Osteoblast (primary cell): Measurements from ENCODE around the gene ZMYM4. TPM values are rescaled to one million over a fixed set of nuclear protein-coding genes. Genes with fewer than 3 reads are reported as not detected.
A peak's percentile ranks its signal among the peaks of the same experiment; 100 is the strongest.

Experiments used
- DNase-seq: peaks from one replicate; pipeline ENCODE4 v3.0.0; 2011; ENCODE audit warnings: low spot score, mixed read lengths; ENCODE audit not compliant: insufficient read length; ENCODE audit errors: missing footprints
- H2AFZ ChIP-seq: 2 replicates; pipeline ENCODE4 v1.6.0; 2011; ENCODE audit warnings: mild to moderate bottlenecking, low read length
- H3K27ac ChIP-seq: 2 replicates; pipeline ENCODE4 v1.5.1; 2011; ENCODE audit warnings: mild to moderate bottlenecking, low read depth, low read length, moderate library complexity
- H3K27me3 ChIP-seq: 2 replicates; pipeline ENCODE4 v1.6.0; 2012; ENCODE audit warnings: mild to moderate bottlenecking, control low read depth, inconsistent platforms, low read length, moderate library complexity; ENCODE audit not compliant: insufficient read depth
- H3K36me3 ChIP-seq: 2 replicates; pipeline ENCODE4 v1.5.1; 2011; ENCODE audit warnings: mild to moderate bottlenecking, low read length, control low read depth, moderate library complexity; ENCODE audit not compliant: insufficient read depth
- H3K4me1 ChIP-seq: 2 replicates; pipeline ENCODE4 v1.5.1; 2011; ENCODE audit warnings: mild to moderate bottlenecking, low read length, control low read depth, moderate library complexity; ENCODE audit not compliant: insufficient read depth
- H3K4me2 ChIP-seq: 2 replicates; pipeline ENCODE4 v1.6.0; 2011; ENCODE audit warnings: mild to moderate bottlenecking, low read length; ENCODE audit not compliant: insufficient read depth
- H3K4me3 ChIP-seq: fragments of 200-600 bp; sonication (generic); 3 replicates; pipeline ENCODE4 v1.5.1; 2012; ENCODE audit warnings: mild to moderate bottlenecking, low read length, inconsistent platforms; ENCODE audit not compliant: insufficient read depth
- H3K79me2 ChIP-seq: 2 replicates; pipeline ENCODE4 v1.6.0; 2012; ENCODE audit warnings: mild to moderate bottlenecking, low read length, control low read depth, inconsistent platforms; ENCODE audit not compliant: insufficient read depth
- H3K9me3 ChIP-seq: 2 replicates; pipeline ENCODE4 v1.5.1; 2011; ENCODE audit warnings: low read depth, low read length, control low read depth
- H4K20me1 ChIP-seq: 2 replicates; pipeline ENCODE4 v1.6.0; 2012; ENCODE audit warnings: mild to moderate bottlenecking, low read length, control low read depth; ENCODE audit not compliant: insufficient read depth
- CTCF ChIP-seq: IDR thresholded peaks from 2 replicates; pipeline ENCODE4 v1.5.1; 2011; ENCODE audit warnings: mild to moderate bottlenecking, low read depth, low read length, moderate library complexity; ENCODE audit errors: extremely low read depth
- total RNA-seq: library from RNA; depleted of rRNA; stranded (reverse); fragments of >200 nt; gene quantifications from 2 replicates; pipeline ENCODE4 v1.2.3, GENCODE V29; 2012

ZMYM4 gene
- total RNA-seq, 1 donor: 49.9 TPM

GRCh38 chr1:35259561-35259960, 8.9 kb upstream of the ZMYM4 start:
- H3K4me1 ChIP-seq: peaks cover under 1% of the 10 kb centered on the region
- H3K4me3 ChIP-seq: no peak overlapping the region
- peak; percentile 68 for DNase-seq
- no peaks in the 10 kb centered on the region for H4K20me1 ChIP-seq
- H3K27ac ChIP-seq: no peak overlapping the region
- no peak for TF ChIP-seq CTCF
- H3K9me3 ChIP-seq: no peaks in the 10 kb centered on the region
- no peaks in the 10 kb centered on the region for H3K79me2 ChIP-seq
- H3K36me3 ChIP-seq: no peaks in the 10 kb centered on the region
- H3K27me3 ChIP-seq: no peaks in the 10 kb centered on the region
- H2AFZ ChIP-seq: no peak overlapping the region
- no peak overlapping the region for H3K4me2 ChIP-seq

- no peak overlapping the region for H3K27ac ChIP-seq
- H4K20me1 ChIP-seq: no peaks in the 10 kb centered on the region
- no peak for DNase-seq
- H3K4me2 ChIP-seq: no peak overlapping the region
- H3K9me3 ChIP-seq: no peaks in the 10 kb centered on the region
- H3K36me3 ChIP-seq: no peaks in the 10 kb centered on the region
- no peak for TF ChIP-seq CTCF
- H3K79me2 ChIP-seq: no peaks in the 10 kb centered on the region
- H3K4me1 ChIP-seq: peaks cover 8% of the 10 kb centered on the region
- H2AFZ ChIP-seq: no peak overlapping the region
- no peaks in the 10 kb centered on the region for H3K27me3 ChIP-seq
- no peak overlapping the region for H3K4me3 ChIP-seq
These were observed 6.9 kb upstream of the ZMYM4 start for GRCh38 chr1:35261412-35262120.

- H3K27ac ChIP-seq: no peak overlapping the region
- H3K4me2 ChIP-seq: no peak overlapping the region
- H3K9me3 ChIP-seq: no peaks in the 10 kb centered on the region
- no peaks in the 10 kb centered on the region for H3K27me3 ChIP-seq
- DNase-seq: no peak
- H3K4me3 ChIP-seq: no peak overlapping the region
- peaks cover 7% of the 10 kb centered on the region for H3K79me2 ChIP-seq
- no peaks in the 10 kb centered on the region for H4K20me1 ChIP-seq
- no peak overlapping the region for H2AFZ ChIP-seq
- TF ChIP-seq CTCF: no peak
- peaks cover 12% of the 10 kb centered on the region for H3K4me1 ChIP-seq
- H3K36me3 ChIP-seq: no peaks in the 10 kb centered on the region
These were observed 4.5 kb upstream of the ZMYM4 start for GRCh38 chr1:35264035-35264434.

- no peaks in the 10 kb centered on the region for H3K36me3 ChIP-seq
- TF ChIP-seq CTCF: no peak
- H3K27ac ChIP-seq: peak overlapping the region; percentile 9
- peaks cover 14% of the 10 kb centered on the region for H3K4me1 ChIP-seq
- peak overlapping the region; percentile 44 for H3K4me2 ChIP-seq
- peak overlapping the region; percentile 11 for H3K4me3 ChIP-seq
- H2AFZ ChIP-seq: peak overlapping the region; percentile 94
- peaks cover 15% of the 10 kb centered on the region for H3K79me2 ChIP-seq
- no peaks in the 10 kb centered on the region for H3K27me3 ChIP-seq
- no peak for DNase-seq
- peaks cover 2% of the 10 kb centered on the region for H4K20me1 ChIP-seq
- no peaks in the 10 kb centered on the region for H3K9me3 ChIP-seq
These were observed 3.6 kb upstream of the ZMYM4 start for GRCh38 chr1:35264871-35265270.
